BJ (cell line): ENCODE results near the gene SAXO1. TPM values are rescaled to one million over a fixed set of nuclear protein-coding genes. Genes with fewer than 3 reads are reported as not detected.

Source experiments
- CTCF ChIA-PET: fragments of 350-600 bp; formaldehyde crosslinking; extraction: SDS; loops from one replicate; lab custom pipeline; 2021; ENCODE audit warnings: antibody characterized with exemption, inconsistent platforms; lab: Yijun Ruan, JAX
- POLR2A ChIA-PET: fragments of 300-600 bp; sonication (Branson Sonifier 250); formaldehyde crosslinking; extraction: SDS; loops from one replicate; lab custom pipeline; 2021; ENCODE audit warnings: antibody characterized with exemption; lab: Charles Lee
- DNase-seq: peaks from one replicate; pipeline ENCODE4 v3.0.0-alpha.2; 2011; ENCODE audit warnings: low read depth
- H3K27me3 ChIP-seq: 2 replicates; pipeline ENCODE4 v1.6.0; 2011; ENCODE audit warnings: low read length; ENCODE audit not compliant: control insufficient read depth, insufficient read depth
- H3K36me3 ChIP-seq: 2 replicates; pipeline ENCODE4 v1.5.1; 2011; ENCODE audit warnings: low read length; ENCODE audit not compliant: control insufficient read depth, insufficient read depth
- H3K4me3 ChIP-seq: 2 replicates; pipeline ENCODE4 v1.5.1; 2011; ENCODE audit warnings: low read depth, mild to moderate bottlenecking, control low read depth, low read length
- polyA plus RNA-seq: library from polyadenylated mRNA; depleted of rRNA; stranded (reverse); fragments of >200 nt; gene quantifications from 2 replicates; pipeline ENCODE4 v1.2.3, GENCODE V29; 2011
- TF ChIP-seq, protein P1 (sequence below): IDR thresholded peaks from 2 replicates; pipeline ENCODE4 v1.5.1; 2011; ENCODE audit warnings: low read depth, mild to moderate bottlenecking, control low read depth, inconsistent platforms, low read length, moderate library complexity; ENCODE audit not compliant: insufficient read depth

The SAXO1 gene
- polyA plus RNA-seq, 1 experiment: not detected

- no peak overlapping the region for H3K4me3 ChIP-seq
- ChIA-PET CTCF (interaction anchor here (1.7 kb wide), 1 partner anchor 8 kb away, joined by 5 read pairs; no protein-coding TSS in a partner anchor), POLR2A (no interaction called here)
- no peak for DNase-seq
- H3K27me3 ChIP-seq: peaks cover 17% of the 10 kb centered on the region
- TF ChIP-seq, protein P1, sequence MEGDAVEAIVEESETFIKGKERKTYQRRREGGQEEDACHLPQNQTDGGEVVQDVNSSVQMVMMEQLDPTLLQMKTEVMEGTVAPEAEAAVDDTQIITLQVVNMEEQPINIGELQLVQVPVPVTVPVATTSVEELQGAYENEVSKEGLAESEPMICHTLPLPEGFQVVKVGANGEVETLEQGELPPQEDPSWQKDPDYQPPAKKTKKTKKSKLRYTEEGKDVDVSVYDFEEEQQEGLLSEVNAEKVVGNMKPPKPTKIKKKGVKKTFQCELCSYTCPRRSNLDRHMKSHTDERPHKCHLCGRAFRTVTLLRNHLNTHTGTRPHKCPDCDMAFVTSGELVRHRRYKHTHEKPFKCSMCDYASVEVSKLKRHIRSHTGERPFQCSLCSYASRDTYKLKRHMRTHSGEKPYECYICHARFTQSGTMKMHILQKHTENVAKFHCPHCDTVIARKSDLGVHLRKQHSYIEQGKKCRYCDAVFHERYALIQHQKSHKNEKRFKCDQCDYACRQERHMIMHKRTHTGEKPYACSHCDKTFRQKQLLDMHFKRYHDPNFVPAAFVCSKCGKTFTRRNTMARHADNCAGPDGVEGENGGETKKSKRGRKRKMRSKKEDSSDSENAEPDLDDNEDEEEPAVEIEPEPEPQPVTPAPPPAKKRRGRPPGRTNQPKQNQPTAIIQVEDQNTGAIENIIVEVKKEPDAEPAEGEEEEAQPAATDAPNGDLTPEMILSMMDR: no peak
- no peaks in the 10 kb centered on the region for H3K36me3 ChIP-seq
Measured at GRCh38 chr9:18971909-18972308, 61.1 kb downstream of the SAXO1 start.

- POLR2A ChIA-PET: no interaction called here
- TF ChIP-seq, protein P1: no peak
- CTCF ChIA-PET: interaction anchor here (1.7 kb wide), 1 partner anchor 8 kb away, joined by 5 read pairs; no protein-coding TSS in a partner anchor
- no peak for DNase-seq
- Histone ChIP-seq H3K36me3 (no peaks in the 10 kb centered on the region), H3K4me3 (no peak overlapping the region), H3K27me3 (peaks cover 17% of the 10 kb centered on the region)
Measured at GRCh38 chr9:18971404-18971803, 61.6 kb downstream of the SAXO1 start.

DNA sequence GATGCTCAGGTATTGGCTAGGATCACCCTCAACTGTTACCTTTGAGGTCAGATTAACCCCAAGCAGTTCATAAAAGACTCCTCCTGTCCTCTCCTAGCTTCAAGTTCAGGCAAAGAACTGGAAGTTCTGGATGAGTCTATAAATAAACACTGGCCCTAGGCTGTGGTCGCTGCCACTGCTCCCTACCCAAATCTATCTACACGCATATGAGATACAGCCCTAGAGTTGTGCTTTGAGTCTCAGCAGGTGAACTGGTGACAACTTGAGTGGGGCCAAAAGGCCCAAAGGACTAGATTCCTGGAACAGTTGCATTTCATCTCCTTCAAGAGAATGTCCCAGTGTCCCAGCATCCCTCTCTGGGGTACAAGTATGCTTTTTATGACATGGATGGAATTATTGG lies 62.6 kb downstream of the SAXO1 start:
- POLR2A ChIA-PET: no interaction called here
- DNase-seq: no peak
- Histone ChIP-seq H3K4me3 (no peak overlapping the region), H3K36me3 (no peaks in the 10 kb centered on the region), H3K27me3 (peaks cover 15% of the 10 kb centered on the region)
- CTCF ChIA-PET: interaction anchor here (1.7 kb wide), 2 partner anchors 9 to 11 kb away, joined by 5 read pairs; no protein-coding TSS in a partner anchor
- TF ChIP-seq, protein P1: no peak

- H3K36me3 ChIP-seq: no peaks in the 10 kb centered on the region
- TF ChIP-seq, protein P1: no peak
- H3K4me3 ChIP-seq: no peak overlapping the region
- H3K27me3 ChIP-seq: peaks cover 15% of the 10 kb centered on the region
- DNase-seq: no peak
- ChIA-PET POLR2A (no interaction called here), CTCF (interaction anchor here (1.2 to 1.7 kb wide), 2 partner anchors 10 to 688 kb away, joined by 3 to 5 read pairs; no protein-coding TSS in a partner anchor)
Measured at GRCh38 chr9:18969128-18969527, 63.9 kb downstream of the SAXO1 start.

DNA sequence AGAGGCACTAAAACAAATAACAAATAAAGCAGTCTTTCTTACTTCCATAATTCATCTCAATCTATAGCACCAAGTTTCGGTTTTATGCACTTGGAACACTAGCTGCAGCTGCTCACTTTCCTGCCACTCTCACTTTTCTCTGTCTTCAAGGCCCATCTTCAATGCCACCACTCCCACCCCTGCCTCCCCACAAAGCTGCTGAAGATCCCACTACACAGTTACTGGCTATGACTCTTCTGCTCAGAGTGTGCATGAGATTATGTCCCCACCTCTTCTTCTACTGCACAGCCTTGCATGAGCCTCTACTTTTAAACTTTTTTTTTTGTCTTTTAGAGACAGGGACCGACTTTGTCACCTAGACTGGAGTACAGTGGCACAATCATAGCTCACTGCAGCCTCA lies 77.4 kb downstream of the SAXO1 start:
- Histone ChIP-seq H3K27me3 (peaks cover 11% of the 10 kb centered on the region), H3K36me3 (no peaks in the 10 kb centered on the region), H3K4me3 (no peak overlapping the region)
- no peak for DNase-seq
- ChIA-PET CTCF (interaction anchor here (0.8 kb wide), 1 partner anchor 35 kb away, joined by 3 read pairs; no protein-coding TSS in a partner anchor), POLR2A (no interaction called here)
- TF ChIP-seq, protein P1: no peak
